ENCODE measurements around the gene GHR.

GHR gene

GRCh38 chr5:42640835-42641234, 217.6 kb downstream of the GHR start:
- H3K9me3 ChIP-seq (ENCODE audit: control insufficient read depth, insufficient read depth, low read depth, low read length), result no peaks in the 10 kb centered on the region
- H3K4me1 ChIP-seq (ENCODE audit: control insufficient read depth, insufficient read depth, low read length), result no peaks in the 10 kb centered on the region
- no peaks in the 10 kb centered on the region for H3K36me3 ChIP-seq (ENCODE audit: control insufficient read depth in 2 of 2, insufficient read depth in 1 of 2, low read length in 2 of 2)
- H3K4me3 ChIP-seq (ENCODE audit: low read depth, low read length), result no peak overlapping the region
- no peak overlapping the region for H3K27ac ChIP-seq (ENCODE audit: extremely low read depth, low read depth, low read length)
- ChIA-PET POLR2A (no interaction called here), CTCF (interaction anchor here (1.0 kb wide), 1 partner anchor 127 kb away, joined by 3 read pairs; no protein-coding TSS in a partner anchor)
- TF ChIP-seq GLIS1 (tag by site-specific recombination; IDR thresholded peaks at IDR 0.05), result no peak
- TF ChIP-seq ZNF391 (tag by site-specific recombination; IDR thresholded peaks at IDR 0.05; ENCODE audit: borderline replicate concordance, low read depth), result no peak
- TF ChIP-seq OVOL3 (tag by site-specific recombination; IDR thresholded peaks at IDR 0.05), result no peak
- TF ChIP-seq, protein P1, sequence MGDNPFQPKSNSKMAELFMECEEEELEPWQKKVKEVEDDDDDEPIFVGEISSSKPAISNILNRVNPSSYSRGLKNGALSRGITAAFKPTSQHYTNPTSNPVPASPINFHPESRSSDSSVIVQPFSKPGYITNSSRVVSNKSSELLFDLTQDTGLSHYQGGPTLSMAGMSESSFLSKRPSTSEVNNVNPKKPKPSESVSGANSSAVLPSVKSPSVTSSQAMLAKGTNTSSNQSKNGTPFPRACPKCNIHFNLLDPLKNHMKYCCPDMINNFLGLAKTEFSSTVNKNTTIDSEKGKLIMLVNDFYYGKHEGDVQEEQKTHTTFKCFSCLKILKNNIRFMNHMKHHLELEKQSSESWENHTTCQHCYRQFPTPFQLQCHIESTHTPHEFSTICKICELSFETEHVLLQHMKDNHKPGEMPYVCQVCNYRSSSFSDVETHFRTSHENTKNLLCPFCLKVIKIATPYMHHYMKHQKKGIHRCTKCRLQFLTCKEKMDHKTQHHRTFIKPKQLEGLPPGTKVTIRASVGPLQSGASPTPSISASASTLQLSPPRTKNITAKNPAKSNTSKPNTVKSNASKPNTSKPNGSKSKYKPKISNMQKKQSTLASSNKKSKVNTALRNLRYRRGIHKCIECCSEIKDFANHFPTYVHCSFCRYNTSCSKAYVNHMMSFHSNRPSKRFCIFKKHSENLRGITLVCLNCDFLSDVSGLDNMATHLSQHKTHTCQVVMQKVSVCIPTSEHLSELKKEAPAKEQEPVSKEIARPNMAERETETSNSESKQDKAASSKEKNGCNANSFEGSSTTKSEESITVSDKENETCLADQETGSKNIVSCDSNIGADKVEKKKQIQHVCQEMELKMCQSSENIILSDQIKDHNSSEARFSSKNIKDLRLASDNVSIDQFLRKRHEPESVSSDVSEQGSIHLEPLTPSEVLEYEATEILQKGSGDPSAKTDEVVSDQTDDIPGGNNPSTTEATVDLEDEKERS (tag by site-specific recombination; IDR thresholded peaks at IDR 0.05), result no peak
- TF ChIP-seq ZNF335 (tag by site-specific recombination; conservative IDR thresholded peaks at IDR 0.05), result no peak
- TF ChIP-seq RBAK (tag by site-specific recombination; IDR thresholded peaks at IDR 0.05), result no peak
- no peak for TF ChIP-seq ZBTB8A (tag by site-specific recombination; IDR thresholded peaks at IDR 0.05)
- TF ChIP-seq, protein P2, sequence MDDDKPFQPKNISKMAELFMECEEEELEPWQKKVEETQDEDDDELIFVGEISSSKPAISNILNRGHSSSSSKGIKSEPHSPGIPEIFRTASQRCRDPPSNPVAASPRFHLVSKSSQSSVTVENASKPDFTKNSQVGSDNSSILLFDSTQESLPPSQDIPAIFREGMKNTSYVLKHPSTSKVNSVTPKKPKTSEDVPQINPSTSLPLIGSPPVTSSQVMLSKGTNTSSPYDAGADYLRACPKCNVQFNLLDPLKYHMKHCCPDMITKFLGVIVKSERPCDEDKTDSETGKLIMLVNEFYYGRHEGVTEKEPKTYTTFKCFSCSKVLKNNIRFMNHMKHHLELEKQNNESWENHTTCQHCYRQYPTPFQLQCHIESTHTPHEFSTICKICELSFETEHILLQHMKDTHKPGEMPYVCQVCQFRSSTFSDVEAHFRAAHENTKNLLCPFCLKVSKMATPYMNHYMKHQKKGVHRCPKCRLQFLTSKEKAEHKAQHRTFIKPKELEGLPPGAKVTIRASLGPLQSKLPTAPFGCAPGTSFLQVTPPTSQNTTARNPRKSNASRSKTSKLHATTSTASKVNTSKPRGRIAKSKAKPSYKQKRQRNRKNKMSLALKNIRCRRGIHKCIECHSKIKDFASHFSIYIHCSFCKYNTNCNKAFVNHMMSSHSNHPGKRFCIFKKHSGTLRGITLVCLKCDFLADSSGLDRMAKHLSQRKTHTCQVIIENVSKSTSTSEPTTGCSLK (tag by site-specific recombination; IDR thresholded peaks at IDR 0.05), result no peak
- TF ChIP-seq ZNF558 (tag by site-specific recombination; IDR thresholded peaks at IDR 0.05), result no peak
- no peak for TF ChIP-seq ZNF510 (tag by site-specific recombination; IDR thresholded peaks at IDR 0.05; ENCODE audit: insufficient replicate concordance)
- no peak for TF ChIP-seq HOXA7 (CRISPR knock-in tag; IDR thresholded peaks at IDR 0.05; ENCODE audit: borderline replicate concordance)
- TF ChIP-seq, protein P3, sequence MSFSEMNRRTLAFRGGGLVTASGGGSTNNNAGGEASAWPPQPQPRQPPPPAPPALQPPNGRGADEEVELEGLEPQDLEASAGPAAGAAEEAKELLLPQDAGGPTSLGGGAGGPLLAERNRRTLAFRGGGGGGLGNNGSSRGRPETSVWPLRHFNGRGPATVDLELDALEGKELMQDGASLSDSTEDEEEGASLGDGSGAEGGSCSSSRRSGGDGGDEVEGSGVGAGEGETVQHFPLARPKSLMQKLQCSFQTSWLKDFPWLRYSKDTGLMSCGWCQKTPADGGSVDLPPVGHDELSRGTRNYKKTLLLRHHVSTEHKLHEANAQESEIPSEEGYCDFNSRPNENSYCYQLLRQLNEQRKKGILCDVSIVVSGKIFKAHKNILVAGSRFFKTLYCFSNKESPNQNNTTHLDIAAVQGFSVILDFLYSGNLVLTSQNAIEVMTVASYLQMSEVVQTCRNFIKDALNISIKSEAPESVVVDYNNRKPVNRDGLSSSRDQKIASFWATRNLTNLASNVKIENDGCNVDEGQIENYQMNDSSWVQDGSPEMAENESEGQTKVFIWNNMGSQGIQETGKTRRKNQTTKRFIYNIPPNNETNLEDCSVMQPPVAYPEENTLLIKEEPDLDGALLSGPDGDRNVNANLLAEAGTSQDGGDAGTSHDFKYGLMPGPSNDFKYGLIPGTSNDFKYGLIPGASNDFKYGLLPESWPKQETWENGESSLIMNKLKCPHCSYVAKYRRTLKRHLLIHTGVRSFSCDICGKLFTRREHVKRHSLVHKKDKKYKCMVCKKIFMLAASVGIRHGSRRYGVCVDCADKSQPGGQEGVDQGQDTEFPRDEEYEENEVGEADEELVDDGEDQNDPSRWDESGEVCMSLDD (tag by site-specific recombination; IDR thresholded peaks at IDR 0.05), result no peak

DNA sequence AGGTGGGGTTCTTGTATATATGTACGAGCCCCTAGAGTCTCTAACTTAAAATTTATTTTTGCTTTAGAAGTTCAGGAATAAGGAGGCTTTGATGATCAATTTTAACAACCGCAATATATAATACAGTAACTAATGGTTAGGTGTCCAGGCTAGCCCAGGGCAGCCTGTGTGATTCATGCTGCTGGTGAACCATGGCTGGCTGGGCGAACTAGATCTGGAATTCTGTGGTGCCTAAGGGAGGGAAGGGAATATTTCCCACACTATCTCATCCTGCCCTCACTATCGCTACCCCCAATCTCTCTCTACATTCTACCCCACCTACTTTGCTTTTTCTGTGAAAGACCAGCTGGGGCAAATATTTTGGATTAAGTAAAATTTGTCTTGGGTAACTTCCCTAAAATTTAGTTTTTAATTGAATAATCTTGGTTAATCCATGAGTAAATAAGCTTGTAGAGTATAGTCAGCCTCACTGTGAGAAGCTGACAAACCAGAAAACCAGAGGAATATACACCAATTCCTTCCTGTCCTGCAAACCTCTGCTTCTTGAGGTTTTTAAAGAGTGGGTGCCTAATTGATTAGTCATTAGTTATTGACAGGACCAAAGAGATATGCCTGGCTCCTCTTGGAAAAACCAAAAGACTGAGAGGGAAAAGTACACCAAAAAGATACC, 218.2 kb downstream of the GHR start:
- no peak overlapping the region for H3K27ac ChIP-seq (ENCODE audit: extremely low read depth, low read depth, low read length)
- CTCF ChIA-PET, result interaction anchor here (0.6 to 1.0 kb wide), 2 partner anchors 85 to 126 kb away, joined by 3 to 5 read pairs; no protein-coding TSS in a partner anchor
- no peak overlapping the region for H3K4me3 ChIP-seq (ENCODE audit: low read depth, low read length)
- H3K9me3 ChIP-seq (ENCODE audit: control insufficient read depth, insufficient read depth, low read depth, low read length), result no peaks in the 10 kb centered on the region
- no peak for TF ChIP-seq SP3 (tag by site-specific recombination; IDR thresholded peaks at IDR 0.05)
- TF ChIP-seq ZNF24 (tag by site-specific recombination; IDR thresholded peaks at IDR 0.05), result no peak
- POLR2A ChIA-PET, result no interaction called here
- H3K4me1 ChIP-seq (ENCODE audit: control insufficient read depth, insufficient read depth, low read length), result no peaks in the 10 kb centered on the region
- no peaks in the 10 kb centered on the region for H3K36me3 ChIP-seq (ENCODE audit: control insufficient read depth in 2 of 2, insufficient read depth in 1 of 2, low read length in 2 of 2)
